Measurements from ENCODE around the gene CBFA2T2. TPM values are rescaled to one million over a fixed set of nuclear protein-coding genes. Genes with fewer than 3 reads are reported as not detected.

The CBFA2T2 gene
- total and polyA plus RNA-seq, 10 of the 15 experiments (the other 5 are each of a cell fraction or from before 2014, with no cell fraction given) = 0.61 to 8.6 (median 5.5) TPM

GRCh38 chr20:33653900-33654596 is 164.2 kb downstream of the CBFA2T2 start:
- BruUV-seq (replicated peaks) = no TSS peak
- ChIA-PET SMC1A (ENCODE audit: uncharacterized antibody, unreplicated experiment) (interaction anchor here (0.6 to 3.2 kb wide), 11 partner anchors 9 to 199 kb away, joined by 3 to 20 read pairs (median 4); partner anchors contain the start of genes ACTL10 and C20orf144), RAD21 (ENCODE audit: unreplicated experiment) (interaction anchor here (0.6 to 3.6 kb wide), 9 partner anchors 9 to 200 kb away, joined by 3 to 13 read pairs (median 3); partner anchors contain the start of genes ACTL10 and CBFA2T2), POLR2A (interaction anchor here (0.5 to 1.5 kb wide), 3 partner anchors 9 to 137 kb away, joined by 3 to 4 read pairs (median 3); no protein-coding TSS in a partner anchor), CTCF (interaction anchor here (0.6 to 5.6 kb wide), 15 partner anchors 10 to 280 kb away, joined by 3 to 41 read pairs (median 3); partner anchors contain the start of gene ACTL10)
- DNase-seq (ENCODE audit: low read depth, low spot score) (no peak), ATAC-seq (no peak), FAIRE-seq (no peak)
- Histone ChIP-seq H3K4me1 (ENCODE audit: control insufficient read depth, insufficient read depth, low read length) (peaks cover 20% of the 10 kb centered on the region), H3K36me3 (ENCODE audit: control insufficient read depth in 2 of 2, insufficient read depth in 2 of 2, low read length in 1 of 2) (no peaks in the 10 kb centered on the region), H3K9ac (ENCODE audit: control insufficient read depth, insufficient read depth, low read length) (no peak overlapping the region), H3K79me2 (ENCODE audit: control insufficient read depth, insufficient read depth, low read length) (no peaks in the 10 kb centered on the region), H3K4me3 (no peak overlapping the region), H4K20me1 (ENCODE audit: control insufficient read depth, insufficient read depth) (no peaks in the 10 kb centered on the region), H3K4me2 (ENCODE audit: control insufficient read depth, insufficient read depth) (no peak overlapping the region), H3K9me3 (replicated peaks; ENCODE audit: control insufficient read depth, insufficient read depth, low read length) (no peaks in the 10 kb centered on the region), H3K27ac (ENCODE audit: control insufficient read depth, insufficient read depth) (no peak overlapping the region), H2AFZ (ENCODE audit: control insufficient read depth, low read depth, low read length) (no peak overlapping the region), H3K27me3 (replicated peaks in 1 of 2; ENCODE audit: control insufficient read depth in 2 of 2, insufficient read depth in 2 of 2, low read length in 1 of 2) (peaks cover 0 to 2% of the 10 kb centered on the region in 2 experiments; a peak in 2 of 4 replicates)
- intact Hi-C loops (cut with micrococcal nuclease; ENCODE audit: unreplicated experiment) = loop anchor here (1.0 to 5.0 kb wide), 3 partner anchors 137 to 199 kb away; no protein-coding TSS in a partner anchor
- TF ChIP-seq WRNIP1 (IDR thresholded peaks at IDR 0.05; ENCODE audit: borderline replicate concordance, low read depth, low read length) (no peak), LARP7 (IDR thresholded peaks at IDR 0.05) (no peak), MLLT1 (IDR thresholded peaks at IDR 0.05) (no peak), MTA2 (IDR thresholded peaks at IDR 0.05; ENCODE audit: low read depth) (no peak), BMI1 (IDR thresholded peaks at IDR 0.05; ENCODE audit: borderline replicate concordance) (no peak), NR2C2 (IDR thresholded peaks at IDR 0.05; ENCODE audit: borderline replicate concordance, control insufficient read depth, insufficient read length, low read depth) (no peak), KAT2A (conservative IDR thresholded peaks at IDR 0.05; ENCODE audit: control insufficient read depth, low read depth, low read length) (no peak), ZNF687 (IDR thresholded peaks at IDR 0.05) (no peak), TCF3 (IDR thresholded peaks at IDR 0.05; ENCODE audit: borderline replicate concordance, insufficient read depth, low read depth, low read length) (no peak)
- in situ Hi-C loops (cut with MboI) = loop anchor here (5.0 kb wide), 1 partner anchor 202 kb away; no protein-coding TSS in a partner anchor
- WGBS (ENCODE audit: insufficient coverage, insufficient replicate concordance, low lambda C conversion rate, missing lambda C conversion rate) = 93% methylated on average over 11 of the region's 11 CpGs
